Mucosa of stomach (tissue), 1 donor: Measurements from ENCODE around the gene SH3TC2.

Source experiments
- H3K27me3 ChIP-seq: one replicate; pipeline ENCODE4 v1.7.0; 2013; ENCODE audit warnings: mild to moderate bottlenecking, low read length; ENCODE audit not compliant: control insufficient read depth, insufficient read depth
- H3K36me3 ChIP-seq: one replicate; pipeline ENCODE4 v1.7.0; 2013; ENCODE audit warnings: low read length; ENCODE audit not compliant: control insufficient read depth, insufficient read depth
- H3K4me1 ChIP-seq: one replicate; pipeline ENCODE4 v1.7.0; 2013; ENCODE audit warnings: mild to moderate bottlenecking, low read length; ENCODE audit not compliant: control insufficient read depth, insufficient read depth
- H3K4me3 ChIP-seq: one replicate; pipeline ENCODE4 v1.7.0; 2013; ENCODE audit warnings: low read length
- H3K9ac ChIP-seq: one replicate; pipeline ENCODE4 v1.7.0; 2013; ENCODE audit warnings: mild to moderate bottlenecking, low read length, moderate library complexity
- H3K9me3 ChIP-seq: one replicate; pipeline ENCODE4 v1.7.0; 2013; ENCODE audit warnings: mild to moderate bottlenecking, low read length, moderate library complexity; ENCODE audit not compliant: control insufficient read depth
- donor health status: Pancreatic carcinoma.

SH3TC2 gene

GRCh38 chr5:149007174-149007573, 55.7 kb downstream of the SH3TC2 start:
- H3K4me1 ChIP-seq: peaks cover 12% of the 10 kb centered on the region
- no peak overlapping the region for H3K4me3 ChIP-seq
- H3K36me3 ChIP-seq: no peaks in the 10 kb centered on the region
- no peaks in the 10 kb centered on the region for H3K27me3 ChIP-seq
- no peak overlapping the region for H3K9ac ChIP-seq
- no peaks in the 10 kb centered on the region for H3K9me3 ChIP-seq

GRCh38 chr5:149006426-149006825, 56.4 kb downstream of the SH3TC2 start:
- Histone ChIP-seq H3K9me3 (no peaks in the 10 kb centered on the region), H3K9ac (no peak overlapping the region), H3K4me1 (peaks cover 12% of the 10 kb centered on the region), H3K36me3 (no peaks in the 10 kb centered on the region), H3K27me3 (no peaks in the 10 kb centered on the region), H3K4me3 (no peak overlapping the region)

GRCh38 chr5:149005077-149005892, 57.6 kb downstream of the SH3TC2 start:
- no peak overlapping the region for H3K4me3 ChIP-seq
- no peak overlapping the region for H3K9ac ChIP-seq
- peaks cover 12% of the 10 kb centered on the region for H3K4me1 ChIP-seq
- H3K9me3 ChIP-seq: no peaks in the 10 kb centered on the region
- no peaks in the 10 kb centered on the region for H3K27me3 ChIP-seq
- H3K36me3 ChIP-seq: no peaks in the 10 kb centered on the region

- Histone ChIP-seq H3K4me3 (no peak overlapping the region), H3K9me3 (no peaks in the 10 kb centered on the region), H3K9ac (no peak overlapping the region), H3K27me3 (no peaks in the 10 kb centered on the region), H3K36me3 (no peaks in the 10 kb centered on the region), H3K4me1 (peaks cover 12% of the 10 kb centered on the region)
Observed at GRCh38 chr5:149004559-149004958, 58.3 kb downstream of the SH3TC2 start.

GRCh38 chr5:149002761-149003689, 59.8 kb downstream of the SH3TC2 start:
- H3K27me3 ChIP-seq: no peaks in the 10 kb centered on the region
- H3K9me3 ChIP-seq: no peaks in the 10 kb centered on the region
- H3K36me3 ChIP-seq: no peaks in the 10 kb centered on the region
- peaks cover 12% of the 10 kb centered on the region for H3K4me1 ChIP-seq
- no peak overlapping the region for H3K4me3 ChIP-seq
- H3K9ac ChIP-seq: no peak overlapping the region

- Histone ChIP-seq H3K4me3 (no peak overlapping the region), H3K4me1 (peaks cover 12% of the 10 kb centered on the region), H3K9me3 (no peaks in the 10 kb centered on the region), H3K36me3 (no peaks in the 10 kb centered on the region), H3K27me3 (no peaks in the 10 kb centered on the region), H3K9ac (no peak overlapping the region)
Observed at GRCh38 chr5:149002053-149002452, 60.8 kb downstream of the SH3TC2 start.

GRCh38 chr5:149001162-149001561, 61.7 kb downstream of the SH3TC2 start:
- Histone ChIP-seq H3K4me3 (no peak overlapping the region), H3K36me3 (no peaks in the 10 kb centered on the region), H3K9ac (no peak overlapping the region), H3K9me3 (no peaks in the 10 kb centered on the region), H3K4me1 (peaks cover 12% of the 10 kb centered on the region), H3K27me3 (no peaks in the 10 kb centered on the region)

- no peaks in the 10 kb centered on the region for H3K27me3 ChIP-seq
- no peaks in the 10 kb centered on the region for H3K9me3 ChIP-seq
- peaks cover 2% of the 10 kb centered on the region for H3K4me1 ChIP-seq
- H3K9ac ChIP-seq: no peak overlapping the region
- H3K36me3 ChIP-seq: no peaks in the 10 kb centered on the region
- no peak overlapping the region for H3K4me3 ChIP-seq
Observed at GRCh38 chr5:148999741-149000140, 63.1 kb downstream of the SH3TC2 start.

GRCh38 chr5:148998174-148998797, 64.6 kb downstream of the SH3TC2 start:
- Histone ChIP-seq H3K27me3 (no peaks in the 10 kb centered on the region), H3K9me3 (no peaks in the 10 kb centered on the region), H3K9ac (no peak overlapping the region), H3K4me1 (no peaks in the 10 kb centered on the region), H3K4me3 (no peak overlapping the region), H3K36me3 (no peaks in the 10 kb centered on the region)

- Histone ChIP-seq H3K27me3 (no peaks in the 10 kb centered on the region), H3K4me1 (no peaks in the 10 kb centered on the region), H3K4me3 (no peak overlapping the region), H3K9ac (no peak overlapping the region), H3K36me3 (no peaks in the 10 kb centered on the region), H3K9me3 (no peaks in the 10 kb centered on the region)
Observed at GRCh38 chr5:148996270-148996669, 66.6 kb downstream of the SH3TC2 start.

GRCh38 chr5:148995791-148996190, 67.1 kb downstream of the SH3TC2 start:
- Histone ChIP-seq H3K4me1 (no peaks in the 10 kb centered on the region), H3K27me3 (no peaks in the 10 kb centered on the region), H3K36me3 (no peaks in the 10 kb centered on the region), H3K4me3 (no peak overlapping the region), H3K9me3 (no peaks in the 10 kb centered on the region), H3K9ac (no peak overlapping the region)
